ENCODE measurements around the gene SH3PXD2A. TPM values are rescaled to one million over a fixed set of nuclear protein-coding genes. Genes with fewer than 3 reads are reported as not detected.

SH3PXD2A gene
- total RNA-seq, 1 experiment from 2014 or later: 4.5 TPM

- H3K27ac ChIP-seq (ENCODE audit: insufficient read length, low read depth, low read length): no peak overlapping the region
- H3K4me2 ChIP-seq (ENCODE audit: insufficient read depth, insufficient read length, low read length): no peak overlapping the region
- H3K79me2 ChIP-seq (ENCODE audit: insufficient read depth, low read length): no peaks in the 10 kb centered on the region
- no peaks in the 10 kb centered on the region for H3K79me1 ChIP-seq (ENCODE audit: insufficient read depth, low read depth, low read length, poor library complexity, severe bottlenecking)
- no peak overlapping the region for H3T11ph ChIP-seq (ENCODE audit: low read length)
- TF ChIP-seq CTCF (conservative IDR thresholded peaks at IDR 0.05): no peak
- WGBS (ENCODE audit: extremely low coverage, insufficient read length, low lambda C conversion rate): no CpG with 5 or more reads among the region's 3 CpGs
- H3K18ac ChIP-seq (ENCODE audit: insufficient read length, low read depth, low read length): no peak overlapping the region
- H2BK12ac ChIP-seq (ENCODE audit: insufficient read length, low read depth, low read length): no peak overlapping the region
- Mint-ChIP-seq H3K27me3 (ENCODE audit: low read depth) (0 out of 2 replicates have a peak, but pooled peaks cover under 1% of the 10 kb centered on the region), H3K27ac (peak overlapping the region in 1 of 3 experiments; percentile 41; a peak in 1 of 7 replicates), H3K4me1 (peaks cover 32 to 42% of the 10 kb centered on the region in 2 experiments), H3K36me3 (ENCODE audit: insufficient read depth in 1 of 3, low read depth in 3 of 3) (no peaks in the 10 kb centered on the region), H3K9me3 (no peaks in the 10 kb centered on the region), H3K4me3 (no peak overlapping the region)
- H4K8ac ChIP-seq (replicated peaks; ENCODE audit: insufficient read length, low read depth, low read length): no peak overlapping the region
- no peak overlapping the region for H4K91ac ChIP-seq (ENCODE audit: insufficient read length, low read depth, low read length)
- H2BK15ac ChIP-seq (ENCODE audit: low read depth, low read length): no peak overlapping the region
- H4K5ac ChIP-seq (ENCODE audit: insufficient read length, low read depth, low read length): no peak overlapping the region
- H2BK20ac ChIP-seq (ENCODE audit: low read depth, low read length, poor library complexity, severe bottlenecking): no peak overlapping the region
- H2BK120ac ChIP-seq (ENCODE audit: low read depth, low read length, poor library complexity, severe bottlenecking): no peak overlapping the region
- no peaks in the 10 kb centered on the region for H3K23me2 ChIP-seq (ENCODE audit: insufficient read length, low read depth, low read length, poor library complexity, severe bottlenecking)
- no peak overlapping the region for H3K9ac ChIP-seq (ENCODE audit: extremely low read depth, insufficient read length, low read length)
- H3K4ac ChIP-seq (ENCODE audit: low read depth, low read length): no peak overlapping the region
- no peak overlapping the region for H3K56ac ChIP-seq (ENCODE audit: insufficient read length, low read depth, low read length)
- no peak overlapping the region for H2AFZ ChIP-seq (ENCODE audit: low read length)
- no peaks in the 10 kb centered on the region for H3K4me1 ChIP-seq (ENCODE audit: insufficient read depth, low read length)
- H2BK5ac ChIP-seq (ENCODE audit: insufficient read length, low read length): no peak overlapping the region
- no peak overlapping the region for H3K23ac ChIP-seq (ENCODE audit: insufficient read length, low read depth, low read length)
- DNase-seq: no peak
- H2AK5ac ChIP-seq (ENCODE audit: insufficient read length, low read length): no peak overlapping the region
- H3K14ac ChIP-seq (ENCODE audit: insufficient read depth, low read length): no peak overlapping the region
- H3K9me3 ChIP-seq (ENCODE audit: control insufficient read depth, low read depth, low read length): no peaks in the 10 kb centered on the region
- H3K27me3 ChIP-seq (ENCODE audit: insufficient read depth, low read length): no peaks in the 10 kb centered on the region
- no peaks in the 10 kb centered on the region for H4K20me1 ChIP-seq (ENCODE audit: control insufficient read depth, insufficient read depth, insufficient read length)
Observed at GRCh38 chr10:103822800-103823199, 32.6 kb downstream of the SH3PXD2A start.

All from H9 (cell line).